ENCODE data around the gene ZFHX3. TPM values are rescaled to one million over a fixed set of nuclear protein-coding genes. Genes with fewer than 3 reads are reported as not detected.

The ZFHX3 gene
- total and polyA plus RNA-seq, 2 experiments from 2014 or later = 6.7 to 12.2 TPM

- TF ChIP-seq, protein P1, sequence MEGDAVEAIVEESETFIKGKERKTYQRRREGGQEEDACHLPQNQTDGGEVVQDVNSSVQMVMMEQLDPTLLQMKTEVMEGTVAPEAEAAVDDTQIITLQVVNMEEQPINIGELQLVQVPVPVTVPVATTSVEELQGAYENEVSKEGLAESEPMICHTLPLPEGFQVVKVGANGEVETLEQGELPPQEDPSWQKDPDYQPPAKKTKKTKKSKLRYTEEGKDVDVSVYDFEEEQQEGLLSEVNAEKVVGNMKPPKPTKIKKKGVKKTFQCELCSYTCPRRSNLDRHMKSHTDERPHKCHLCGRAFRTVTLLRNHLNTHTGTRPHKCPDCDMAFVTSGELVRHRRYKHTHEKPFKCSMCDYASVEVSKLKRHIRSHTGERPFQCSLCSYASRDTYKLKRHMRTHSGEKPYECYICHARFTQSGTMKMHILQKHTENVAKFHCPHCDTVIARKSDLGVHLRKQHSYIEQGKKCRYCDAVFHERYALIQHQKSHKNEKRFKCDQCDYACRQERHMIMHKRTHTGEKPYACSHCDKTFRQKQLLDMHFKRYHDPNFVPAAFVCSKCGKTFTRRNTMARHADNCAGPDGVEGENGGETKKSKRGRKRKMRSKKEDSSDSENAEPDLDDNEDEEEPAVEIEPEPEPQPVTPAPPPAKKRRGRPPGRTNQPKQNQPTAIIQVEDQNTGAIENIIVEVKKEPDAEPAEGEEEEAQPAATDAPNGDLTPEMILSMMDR (IDR thresholded peaks at IDR 0.05; ENCODE audit: low read depth, low read length) = no peak
Measured at GRCh38 chr16:72972878-72973571, 74.9 kb downstream of the ZFHX3 start.

GRCh38 chr16:72971370-72971769 lies 76.6 kb downstream of the ZFHX3 start:
- Histone ChIP-seq H3K4me3 (no peak overlapping the region), H3K27ac (no peak overlapping the region), H3K36me3 (no peaks in the 10 kb centered on the region), H3K27me3 (no peaks in the 10 kb centered on the region), H3K4me1 (ENCODE audit: low read depth) (no peaks in the 10 kb centered on the region), H3K9me3 (ENCODE audit: low read depth) (no peaks in the 10 kb centered on the region)
- TF ChIP-seq, protein P1 (IDR thresholded peaks at IDR 0.05; ENCODE audit: low read depth, low read length) = no peak
- DNase-seq (ENCODE audit: low read depth in 1 of 2, low spot score in 1 of 2) = no peak

More at GRCh38 chr16:72972878-72973571, 74.9 kb downstream of the ZFHX3 start:
- Histone ChIP-seq H3K27ac (no peak overlapping the region), H3K4me3 (no peak overlapping the region), H3K4me1 (ENCODE audit: low read depth) (no peaks in the 10 kb centered on the region), H3K9me3 (ENCODE audit: low read depth) (no peaks in the 10 kb centered on the region), H3K27me3 (no peaks in the 10 kb centered on the region), H3K36me3 (no peaks in the 10 kb centered on the region)
- DNase-seq (ENCODE audit: low read depth in 1 of 2, low spot score in 1 of 2) = no peak

DNA sequence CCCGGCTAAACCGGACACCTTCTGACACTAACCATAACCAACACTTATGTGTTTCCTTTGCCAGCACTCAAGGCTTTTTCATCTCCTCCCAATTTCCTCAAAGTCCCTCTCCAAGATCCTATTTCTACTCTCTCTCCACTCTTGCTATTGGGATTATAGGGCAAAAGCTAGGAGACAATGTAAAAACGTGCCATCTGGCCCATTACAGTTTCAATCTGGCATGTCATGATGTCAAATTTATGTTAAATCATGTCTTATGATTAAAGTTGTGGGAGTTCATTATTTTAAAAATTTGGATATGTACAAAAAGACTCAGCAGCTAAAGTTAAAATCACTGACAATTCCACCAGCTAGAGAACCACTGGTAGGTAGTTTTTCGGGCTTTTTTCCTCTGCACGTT lies 77.3 kb downstream of the ZFHX3 start:
- TF ChIP-seq, protein P1 (IDR thresholded peaks at IDR 0.05; ENCODE audit: low read depth, low read length) = no peak
- no peak for DNase-seq (ENCODE audit: low read depth in 1 of 2, low spot score in 1 of 2)
- no peak overlapping the region for H3K4me3 ChIP-seq
- no peaks in the 10 kb centered on the region for H3K4me1 ChIP-seq (ENCODE audit: low read depth)
- H3K27ac ChIP-seq = no peak overlapping the region
- no peaks in the 10 kb centered on the region for H3K27me3 ChIP-seq
- H3K9me3 ChIP-seq (ENCODE audit: low read depth) = no peaks in the 10 kb centered on the region
- H3K36me3 ChIP-seq = no peaks in the 10 kb centered on the region

DNA sequence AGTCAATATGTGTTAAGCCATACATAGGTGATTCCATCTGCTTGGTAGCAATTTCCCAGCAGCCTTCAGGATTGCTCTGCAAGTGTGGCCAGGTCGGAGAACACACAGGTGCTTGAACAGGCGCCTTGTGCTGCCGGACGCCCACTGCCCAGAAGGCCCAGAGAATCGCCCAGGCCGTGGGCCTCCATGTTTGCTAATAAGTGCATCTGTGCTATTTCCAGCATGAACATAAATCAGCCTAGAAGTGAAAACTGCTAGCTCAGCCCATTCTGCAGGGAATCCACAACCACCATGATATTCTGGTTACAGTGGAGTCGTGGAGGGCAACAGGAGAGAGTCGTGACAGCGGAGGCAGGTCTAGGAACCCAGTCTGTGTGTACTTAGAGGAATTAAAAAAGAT lies 78.1 kb downstream of the ZFHX3 start:
- Histone ChIP-seq H3K27me3 (no peaks in the 10 kb centered on the region), H3K4me1 (ENCODE audit: low read depth) (no peaks in the 10 kb centered on the region), H3K4me3 (no peak overlapping the region), H3K9me3 (ENCODE audit: low read depth) (no peaks in the 10 kb centered on the region), H3K36me3 (no peaks in the 10 kb centered on the region), H3K27ac (no peak overlapping the region)
- no peak for DNase-seq (ENCODE audit: low read depth in 1 of 2, low spot score in 1 of 2)
- TF ChIP-seq, protein P1 (IDR thresholded peaks at IDR 0.05; ENCODE audit: low read depth, low read length) = no peak

DNA sequence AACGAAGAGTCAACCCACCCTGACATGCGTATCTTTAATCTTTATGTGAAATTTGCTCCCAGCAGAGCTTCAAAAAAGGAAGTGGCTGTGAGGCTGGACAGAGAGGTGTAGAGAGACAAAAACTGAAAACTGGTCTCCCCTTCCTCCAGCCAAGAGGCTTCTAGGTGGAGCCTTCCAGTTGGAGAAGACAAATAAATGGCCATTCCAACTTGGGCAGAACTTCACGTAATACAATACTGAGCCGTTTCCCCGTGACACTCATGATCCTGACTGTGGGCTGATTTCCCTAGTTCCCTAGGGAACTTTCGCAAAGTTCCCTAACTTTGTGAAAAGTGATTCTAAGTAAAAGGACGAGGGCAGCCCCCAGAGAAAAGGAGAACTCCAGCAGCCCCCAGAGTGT lies 78.8 kb downstream of the ZFHX3 start:
- TF ChIP-seq, protein P1 (IDR thresholded peaks at IDR 0.05; ENCODE audit: low read depth, low read length) = no peak
- H3K36me3 ChIP-seq = no peaks in the 10 kb centered on the region
- H3K27ac ChIP-seq = no peak overlapping the region
- no peak overlapping the region for H3K4me3 ChIP-seq
- no peaks in the 10 kb centered on the region for H3K4me1 ChIP-seq (ENCODE audit: low read depth)
- no peaks in the 10 kb centered on the region for H3K9me3 ChIP-seq (ENCODE audit: low read depth)
- H3K27me3 ChIP-seq = no peaks in the 10 kb centered on the region
- DNase-seq (ENCODE audit: low read depth in 1 of 2, low spot score in 1 of 2) = no peak

Measured in cardiac muscle cell (in vitro differentiated cells and primary cell).